GM12892 (cell line): ENCODE data around the gene MYG1.

Experiments used
- POLR2AphosphoS5 ChIP-seq: IDR thresholded peaks from 2 replicates; pipeline ENCODE4 v1.6.1; 2011; ENCODE audit warnings: low read depth, low read length, control low read depth
- TAF1 ChIP-seq: IDR thresholded peaks from 2 replicates; pipeline ENCODE4 v1.6.1; 2011; ENCODE audit warnings: low read depth, mild to moderate bottlenecking, control low read depth, low read length, borderline replicate concordance

DNA sequence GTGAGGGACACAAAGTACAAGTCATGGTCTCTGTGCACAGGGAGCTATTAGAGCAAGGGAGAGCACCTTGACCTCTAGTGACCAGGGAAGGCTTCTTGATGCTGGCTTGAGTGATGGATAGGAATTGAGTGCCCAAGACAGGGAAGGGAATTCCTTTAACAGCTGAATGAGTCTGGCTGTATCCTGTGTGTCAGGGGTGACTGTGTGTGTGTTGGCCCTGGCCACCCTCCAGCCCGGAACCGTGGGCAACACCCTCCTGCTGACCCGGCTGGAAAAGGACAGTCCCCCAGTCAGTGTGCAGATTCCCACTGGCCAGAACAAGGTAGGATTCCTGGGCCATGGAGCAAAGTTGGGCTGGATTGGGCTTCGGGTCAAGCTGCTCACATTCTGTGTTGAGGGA lies 9.6 kb upstream of the MYG1 start:
- TF ChIP-seq TAF1, result no peak
- no peak for TF ChIP-seq POLR2AphosphoS5
